ENCODE results near the gene C11orf65.
"Not testable (repeated sequence)": the region's sequence is repeated elsewhere in the genome, so short reads cannot be mapped to it uniquely, and the experiment has no call there.

The C11orf65 gene

DNA sequence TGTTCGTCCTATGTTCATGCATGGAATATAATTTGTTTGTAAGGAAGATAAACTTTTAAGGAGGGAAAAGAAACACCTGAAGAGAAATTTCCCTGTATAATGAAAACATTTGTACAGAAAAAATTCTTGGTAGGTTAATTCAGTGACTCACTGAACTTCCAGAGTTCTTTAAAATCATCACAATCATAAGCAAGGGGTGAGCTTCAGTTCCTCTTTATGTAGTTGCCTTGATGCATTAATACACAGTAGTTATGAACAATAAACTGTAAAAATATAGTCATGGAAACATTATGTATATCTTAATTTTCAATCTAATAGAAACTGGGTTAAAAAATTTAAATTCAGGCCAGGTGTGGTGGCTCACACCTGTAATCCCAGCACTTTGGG lies 1.1 kb upstream of the C11orf65 start:
- no peak for DNase-seq

DNA sequence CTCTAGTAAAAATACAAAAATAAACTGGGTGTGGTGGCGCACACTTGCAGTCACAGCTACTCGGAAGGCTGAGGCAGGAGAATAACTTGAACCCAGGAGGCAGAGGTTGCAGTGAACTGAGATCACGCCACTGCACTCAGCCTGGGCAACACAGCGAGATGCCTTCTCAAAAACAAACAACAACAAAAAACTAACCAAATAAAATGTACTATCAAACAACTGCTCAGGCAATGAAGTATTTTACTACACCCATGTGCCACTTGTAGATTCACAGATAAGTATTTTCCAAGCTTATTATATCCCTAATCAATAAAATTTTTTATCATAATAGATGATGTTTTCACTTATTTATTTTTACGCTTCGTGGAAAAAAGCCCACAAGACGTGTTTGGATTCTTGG lies 924 bp downstream of the C11orf65 start:
- DNase-seq, result no peak

DNA sequence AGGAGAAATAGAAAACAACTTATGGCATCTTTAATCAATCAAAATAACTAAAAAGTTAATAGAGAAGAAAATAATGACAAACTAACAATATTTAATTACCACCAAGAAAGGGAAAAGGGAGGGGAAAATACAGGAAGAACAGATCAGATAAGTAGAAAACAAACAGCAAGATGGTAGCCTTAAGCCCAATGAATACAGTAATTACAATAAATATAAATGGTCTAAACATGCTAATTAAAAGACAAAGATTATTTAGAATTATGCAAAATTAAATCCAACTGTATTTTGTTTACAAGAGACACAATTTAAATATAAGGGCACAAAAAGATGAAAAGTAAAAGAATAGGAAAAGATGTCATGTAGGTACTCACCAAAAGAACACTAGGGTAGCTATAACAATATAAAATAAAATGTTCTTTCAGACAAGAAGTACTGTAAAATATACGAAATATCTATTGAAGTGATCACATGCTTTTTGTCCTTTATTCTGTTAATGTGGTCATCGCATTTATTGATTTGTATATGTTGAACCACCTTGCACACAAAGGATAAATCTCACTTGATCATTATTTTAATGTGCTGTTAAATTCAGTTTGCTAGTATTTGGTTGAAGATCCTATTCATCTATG lies 14.0 kb downstream of the C11orf65 start:
- DNase-seq, result no peak

GRCh38 chr11:108441445-108441844 lies 25.9 kb downstream of the C11orf65 start:
- DNase-seq, result not testable (repeated sequence)

DNA sequence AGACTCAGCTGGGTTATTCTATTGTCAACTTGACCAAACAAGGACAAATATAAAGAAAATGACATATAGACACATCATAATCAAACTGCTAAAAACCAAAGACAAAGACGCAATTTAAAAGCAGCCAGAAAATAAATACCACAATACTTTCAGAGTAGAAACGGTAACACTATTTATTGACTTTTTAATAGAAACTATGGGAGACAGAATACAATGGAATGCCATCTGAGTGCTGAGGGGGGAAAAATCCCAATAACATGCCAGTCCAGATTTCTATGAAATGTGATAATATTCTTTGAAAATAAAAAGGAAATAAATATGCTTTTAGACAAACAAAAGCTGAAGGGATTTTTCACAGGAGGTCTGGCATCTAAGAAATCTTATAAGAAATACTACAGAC lies 30.7 kb downstream of the C11orf65 start:
- no peak for DNase-seq

DNA sequence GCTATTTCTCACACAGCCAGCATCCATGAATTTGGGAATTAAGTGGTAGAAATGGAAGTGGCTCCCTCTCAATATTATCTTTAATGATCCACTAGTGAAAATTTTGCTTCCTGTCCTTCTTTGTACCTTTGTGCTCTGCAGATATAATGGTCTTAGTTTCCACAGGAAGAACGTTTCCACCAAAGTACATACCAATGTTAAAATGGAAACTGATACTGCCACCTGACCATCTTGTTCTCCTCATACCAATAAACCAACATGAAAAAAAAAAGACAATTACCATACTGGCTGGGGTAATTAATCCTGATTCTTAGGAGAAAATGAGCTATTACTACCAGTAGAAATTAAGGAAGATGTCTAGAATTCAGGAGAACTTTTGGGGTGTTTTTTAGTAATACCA lies 32.3 kb downstream of the C11orf65 start:
- DNase-seq, result no peak

- DNase-seq, result no peak
Measured at GRCh38 chr11:108432783-108433182, 34.5 kb downstream of the C11orf65 start.

DNA sequence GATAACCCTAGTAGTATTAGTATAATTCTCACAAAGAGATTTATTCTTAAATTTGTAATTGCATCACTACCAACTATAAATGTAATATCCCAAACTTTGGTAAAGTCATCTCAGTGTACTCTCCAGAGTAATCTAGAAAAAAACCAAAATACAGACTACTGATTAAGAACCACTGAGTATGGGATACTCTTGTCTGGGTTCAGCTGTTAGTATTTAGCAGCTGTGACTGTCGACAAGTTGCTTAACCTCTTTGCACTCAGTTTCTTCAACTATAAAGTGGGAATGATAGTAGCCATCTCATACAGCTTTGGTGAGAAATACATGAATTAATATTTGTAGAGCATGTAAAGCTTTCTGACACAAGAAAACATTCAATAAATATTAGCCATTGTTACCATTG lies 35.3 kb downstream of the C11orf65 start:
- no peak for DNase-seq

DNA sequence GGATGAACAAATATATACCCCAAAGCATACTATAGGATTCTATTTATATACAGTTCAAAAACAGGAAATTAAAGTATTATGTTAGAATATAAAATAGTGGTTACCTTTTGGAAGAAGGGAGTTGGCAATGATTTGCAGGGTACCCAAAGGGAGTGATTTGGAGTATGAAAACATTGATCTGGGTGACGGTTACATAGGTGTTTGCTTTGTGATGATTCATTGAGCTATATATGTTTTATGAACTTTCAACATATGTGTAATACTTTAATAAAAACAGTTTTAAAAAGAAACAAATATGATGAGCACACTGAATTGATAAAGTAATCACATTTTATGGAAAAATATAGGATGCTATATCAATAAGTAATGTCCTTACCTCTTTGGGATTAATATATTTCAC lies 36.0 kb downstream of the C11orf65 start:
- DNase-seq, result no peak

GRCh38 chr11:108417551-108417950 lies 49.8 kb downstream of the C11orf65 start:
- not testable (repeated sequence) for DNase-seq

DNA sequence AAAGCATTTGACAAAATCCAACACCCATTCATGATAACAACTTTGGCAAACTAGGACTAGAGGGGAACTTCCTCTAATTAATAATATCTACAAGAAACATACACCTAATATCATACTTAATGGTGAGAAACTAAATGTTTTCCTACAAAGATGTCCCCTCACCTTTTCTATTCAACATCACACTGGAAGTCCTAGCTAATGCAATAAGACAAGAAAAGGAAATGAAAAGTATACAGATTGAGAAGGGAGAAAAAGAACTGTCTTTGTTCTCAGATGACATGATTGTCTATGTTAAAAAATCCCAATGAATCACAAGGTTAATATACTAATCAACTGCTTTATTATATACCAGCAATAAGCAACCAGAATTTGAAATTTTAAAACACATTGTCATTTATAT lies 52.4 kb downstream of the C11orf65 start:
- DNase-seq, result no peak

DNA sequence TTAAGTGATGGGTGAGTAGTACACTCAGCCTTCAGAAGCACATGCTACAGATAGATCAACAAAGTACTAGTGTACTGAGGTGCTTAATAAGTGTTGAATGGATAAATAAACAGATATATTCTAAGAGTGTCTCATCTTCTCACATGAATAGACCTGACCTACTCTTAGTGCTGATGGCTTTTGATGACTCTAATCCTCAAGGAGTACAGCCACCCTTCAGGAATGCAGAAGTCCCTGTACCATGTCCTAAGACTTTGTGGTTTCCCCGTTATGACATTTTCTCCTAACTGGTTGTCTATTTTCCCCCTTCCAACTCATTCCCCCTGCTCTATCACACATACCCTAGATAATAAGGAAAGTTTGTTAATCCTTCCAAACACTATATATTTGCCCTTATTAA lies 61.6 kb downstream of the C11orf65 start:
- no peak for DNase-seq

- DNase-seq, result no peak
Measured at GRCh38 chr11:108403052-108403451, 64.3 kb downstream of the C11orf65 start.

DNA sequence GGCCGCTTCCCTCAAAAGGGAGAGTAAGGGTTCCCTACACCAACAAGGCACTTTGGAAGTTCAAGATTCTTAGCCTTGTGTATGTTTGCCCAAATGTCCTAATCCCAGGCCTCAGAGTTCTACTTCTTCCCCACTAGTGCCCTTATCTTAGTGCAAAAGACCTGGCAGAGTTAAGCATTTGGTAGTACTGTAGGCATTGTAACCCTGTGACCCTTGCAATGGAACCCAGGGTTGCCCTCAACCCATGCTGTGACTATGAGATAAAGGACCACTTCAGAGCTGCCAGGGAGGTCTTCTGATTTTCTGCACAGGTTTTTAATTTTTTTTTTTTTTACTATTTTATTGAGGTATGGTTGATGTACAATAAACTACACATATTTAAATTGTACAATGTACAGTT lies 65.1 kb downstream of the C11orf65 start:
- no peak for DNase-seq

- no peak for DNase-seq
Measured at GRCh38 chr11:108398439-108398838, 68.9 kb downstream of the C11orf65 start.

- not testable (repeated sequence) for DNase-seq
Measured at GRCh38 chr11:108396672-108397071, 70.7 kb downstream of the C11orf65 start.

- no peak for DNase-seq
Measured at GRCh38 chr11:108394744-108395284, 72.5 kb downstream of the C11orf65 start.

DNA sequence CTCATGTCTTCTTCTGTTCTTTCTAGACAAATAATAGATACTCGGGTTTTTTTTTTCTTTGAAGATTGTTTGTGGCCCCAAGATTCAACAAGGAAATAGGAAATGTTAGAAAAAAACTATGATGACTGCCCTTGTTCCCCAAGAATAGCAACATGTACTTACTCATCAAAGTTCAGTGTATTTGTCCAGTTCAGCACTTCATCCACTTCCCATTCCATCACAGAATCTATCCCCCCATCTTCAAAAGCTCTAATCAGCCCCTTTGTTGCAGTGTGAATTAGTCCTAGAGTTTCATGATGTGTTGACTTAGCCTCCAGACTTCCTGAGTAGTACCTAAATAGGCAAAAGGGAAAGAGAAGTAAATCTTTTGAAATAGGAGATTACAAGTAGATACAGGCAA lies 74.3 kb downstream of the C11orf65 start:
- DNase-seq, result no peak

DNA sequence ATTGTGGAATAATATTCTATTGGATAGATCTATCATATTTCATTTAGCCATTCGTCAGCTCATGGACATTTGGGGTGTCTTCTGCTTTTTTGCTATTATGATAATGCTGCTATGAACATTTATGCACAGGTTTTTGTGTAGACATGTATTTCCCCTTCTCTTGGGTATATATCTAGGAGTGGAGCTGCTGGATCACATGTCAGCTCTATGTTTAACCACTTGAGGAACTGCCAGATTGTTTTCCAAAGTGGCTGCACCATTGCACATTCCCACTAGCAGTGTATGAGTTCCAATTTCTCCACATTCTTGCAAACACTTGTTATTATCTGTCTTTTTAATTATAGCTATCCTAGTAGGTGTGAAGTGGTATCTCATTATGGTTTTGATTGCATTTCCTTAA lies 75.0 kb downstream of the C11orf65 start:
- DNase-seq, result no peak

DNA sequence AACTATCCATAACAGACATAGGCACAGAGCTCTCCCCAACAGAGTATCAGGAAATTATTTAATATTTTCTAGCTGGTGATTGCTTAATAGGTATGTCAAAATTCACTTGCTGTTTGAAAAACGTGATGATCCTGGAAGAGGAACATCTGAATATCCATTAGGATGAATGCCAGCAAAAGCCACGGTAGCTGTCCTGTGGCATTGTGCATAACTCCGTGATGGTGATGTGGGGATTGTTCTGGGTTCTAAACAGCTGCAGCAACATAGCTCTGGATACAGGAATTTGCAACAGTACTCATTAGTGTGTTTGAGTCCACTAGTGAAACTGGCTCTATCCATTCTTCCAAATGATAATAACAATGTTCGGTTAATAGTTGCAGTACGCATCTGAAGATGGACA lies 78.8 kb downstream of the C11orf65 start:
- no peak for DNase-seq

- DNase-seq, result not testable (repeated sequence)
Measured at GRCh38 chr11:108373505-108373904, 93.8 kb downstream of the C11orf65 start.

DNA sequence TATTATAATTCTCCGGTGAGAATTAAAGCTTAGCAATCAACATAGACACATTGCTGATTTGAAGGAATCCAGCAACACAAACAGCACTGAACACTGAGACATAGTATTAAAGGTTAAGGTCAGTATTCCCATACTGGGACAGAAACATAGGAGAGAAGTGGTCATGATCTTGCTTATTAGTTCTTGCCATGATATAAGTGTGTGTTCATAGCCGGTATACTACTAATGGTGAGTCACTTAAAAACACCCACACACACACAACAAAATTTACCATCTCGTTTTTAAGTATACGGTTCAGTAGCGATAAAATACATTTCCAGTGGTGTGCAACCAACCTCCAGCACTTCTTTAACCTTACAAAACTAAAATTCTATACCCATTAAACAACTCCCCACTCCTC lies 96.3 kb downstream of the C11orf65 start:
- DNase-seq, result no peak

GRCh38 chr11:108370315-108370714 lies 97.0 kb downstream of the C11orf65 start:
- no peak for DNase-seq

GRCh38 chr11:108369064-108369463 lies 98.3 kb downstream of the C11orf65 start:
- no peak for DNase-seq

GRCh38 chr11:108368134-108368533 lies 99.2 kb downstream of the C11orf65 start:
- DNase-seq, result no peak
